ENCODE data around the gene HCK.

HCK gene

GRCh38 chr20:32045999-32046398 is 6.0 kb upstream of the HCK start:
- no peak for DNase-seq (ENCODE audit: low spot score)
- no peak for TF ChIP-seq CTCF (IDR thresholded peaks at IDR 0.05; ENCODE audit: borderline replicate concordance, control extremely low read depth, extremely low read depth, insufficient read depth, missing control alignments)
- in situ Hi-C loops (cut with MboI; ENCODE audit: low sequenced_read_pairs, unreplicated experiment) = no loop called here

GRCh38 chr20:32050324-32050841 is 1.7 kb upstream of the HCK start:
- no peak for DNase-seq (ENCODE audit: low spot score)
- TF ChIP-seq CTCF (IDR thresholded peaks at IDR 0.05; ENCODE audit: borderline replicate concordance, control extremely low read depth, extremely low read depth, insufficient read depth, missing control alignments) = no peak
- in situ Hi-C loops (cut with MboI; ENCODE audit: low sequenced_read_pairs, unreplicated experiment) = no loop called here

GRCh38 chr20:32050851-32051556 is 1.0 kb upstream of the HCK start:
- peak; percentile 42 for DNase-seq (ENCODE audit: low spot score)
- in situ Hi-C loops (cut with MboI; ENCODE audit: low sequenced_read_pairs, unreplicated experiment) = no loop called here
- no peak for TF ChIP-seq CTCF (IDR thresholded peaks at IDR 0.05; ENCODE audit: borderline replicate concordance, control extremely low read depth, extremely low read depth, insufficient read depth, missing control alignments)

DNA sequence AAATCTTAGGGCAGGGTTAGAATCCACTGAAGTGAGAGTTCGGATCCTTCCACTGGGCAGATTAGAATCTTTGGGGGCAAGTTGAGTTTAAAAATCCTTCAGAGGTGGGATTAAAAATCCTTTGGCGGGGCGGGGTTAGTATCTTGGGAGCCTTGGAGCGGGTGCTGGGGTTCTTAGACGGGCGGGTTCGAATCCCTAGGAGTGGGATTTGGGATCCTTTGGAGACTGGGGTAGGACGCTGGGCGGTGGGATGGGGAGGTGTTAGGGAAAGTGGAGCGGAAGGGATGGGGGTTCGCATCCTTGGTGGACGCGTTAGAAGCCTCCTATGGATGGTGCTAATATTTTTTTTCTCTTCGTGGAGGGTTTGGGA is 337 bp upstream of the HCK start:
- no peak for DNase-seq (ENCODE audit: low spot score)
- in situ Hi-C loops (cut with MboI; ENCODE audit: low sequenced_read_pairs, unreplicated experiment) = no loop called here
- TF ChIP-seq CTCF (IDR thresholded peaks at IDR 0.05; ENCODE audit: borderline replicate concordance, control extremely low read depth, extremely low read depth, insufficient read depth, missing control alignments) = no peak

- in situ Hi-C loops (cut with MboI; ENCODE audit: low sequenced_read_pairs, unreplicated experiment) = no loop called here
- peak; percentile 83 for DNase-seq (ENCODE audit: low spot score)
- TF ChIP-seq CTCF (IDR thresholded peaks at IDR 0.05; ENCODE audit: borderline replicate concordance, control extremely low read depth, extremely low read depth, insufficient read depth, missing control alignments) = no peak
These were observed 828 bp downstream of the HCK start for GRCh38 chr20:32052778-32053362.

DNA sequence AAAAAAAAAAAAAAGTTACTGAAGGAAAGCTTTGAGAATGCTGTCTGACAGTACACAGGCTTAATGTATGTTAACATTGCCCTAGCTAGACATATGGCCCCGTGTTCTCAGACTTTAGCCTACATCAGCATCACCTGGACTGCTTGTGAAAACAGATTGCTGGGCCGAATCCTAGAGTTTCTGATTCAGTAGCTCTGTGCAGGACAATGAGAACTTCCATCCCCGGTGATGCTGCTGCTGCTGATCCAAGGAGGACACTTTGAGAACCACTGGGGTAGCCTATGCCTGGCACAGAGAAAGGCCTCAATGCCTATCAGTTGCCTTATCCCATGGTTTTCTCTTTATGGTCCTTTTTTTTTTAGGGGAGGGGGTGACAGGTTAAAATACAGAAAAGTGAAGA is 1.6 kb downstream of the HCK start:
- in situ Hi-C loops (cut with MboI; ENCODE audit: low sequenced_read_pairs, unreplicated experiment) = no loop called here
- no peak for TF ChIP-seq CTCF (IDR thresholded peaks at IDR 0.05; ENCODE audit: borderline replicate concordance, control extremely low read depth, extremely low read depth, insufficient read depth, missing control alignments)
- DNase-seq (ENCODE audit: low spot score) = no peak

All from GM13976 (cell line).